Midbrain (tissue), 1 donor: ENCODE measurements around the gene PAX7.
"Not testable (repeated sequence)": the region's sequence is repeated elsewhere in the genome, so short reads cannot be mapped to it uniquely, and the experiment has no call there.

Experiments
- DNase-seq: peaks from one replicate; lab custom pipeline; 2025; lab: John Stamatoyannopoulos, UW

The PAX7 gene

DNA sequence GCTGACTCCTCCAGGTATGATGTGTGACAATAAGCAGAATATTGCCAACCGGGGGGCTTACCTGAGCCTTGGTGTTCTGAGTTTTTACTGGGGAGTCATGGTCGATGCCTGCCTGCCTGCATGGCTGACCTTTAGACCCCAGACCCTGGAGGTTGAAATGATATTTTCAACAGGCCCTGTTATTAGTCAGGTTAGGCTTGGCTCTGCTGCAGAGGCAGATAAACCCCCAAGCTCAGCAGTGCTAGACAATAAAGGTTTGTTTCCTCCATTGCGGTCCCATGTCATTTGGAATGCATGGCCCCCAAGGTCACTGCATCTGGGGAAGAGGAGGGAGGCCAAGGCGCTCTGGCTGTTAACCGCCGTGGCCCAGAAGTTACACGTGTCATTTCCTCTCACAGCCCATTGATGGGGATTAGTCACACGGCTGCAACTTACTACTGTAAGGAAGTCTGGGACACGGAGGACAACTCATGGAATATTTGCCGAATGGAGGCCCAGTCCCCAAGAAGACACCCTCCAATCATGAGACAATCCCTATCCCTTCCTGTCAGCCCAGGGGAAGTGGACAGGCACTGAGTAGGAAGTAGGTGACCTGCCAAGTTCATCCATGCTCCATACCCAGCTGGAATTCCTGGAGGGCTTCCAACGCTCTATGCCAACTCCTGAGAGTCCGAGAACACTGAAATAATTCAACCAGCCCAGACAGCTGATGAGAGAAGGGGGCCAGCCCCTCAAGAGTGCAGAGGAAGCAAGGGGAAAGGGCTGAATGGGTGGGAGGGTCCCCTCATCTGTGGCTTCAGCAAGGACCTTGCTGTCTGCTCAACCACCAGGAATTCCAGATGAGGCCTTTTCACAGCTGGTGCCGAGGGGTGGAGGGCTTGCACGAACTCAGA, 131.5 kb downstream of the PAX7 start:
- no peak for DNase-seq

- DNase-seq: no peak
Measured at GRCh38 chr1:18764362-18764761, 133.7 kb downstream of the PAX7 start.

DNA sequence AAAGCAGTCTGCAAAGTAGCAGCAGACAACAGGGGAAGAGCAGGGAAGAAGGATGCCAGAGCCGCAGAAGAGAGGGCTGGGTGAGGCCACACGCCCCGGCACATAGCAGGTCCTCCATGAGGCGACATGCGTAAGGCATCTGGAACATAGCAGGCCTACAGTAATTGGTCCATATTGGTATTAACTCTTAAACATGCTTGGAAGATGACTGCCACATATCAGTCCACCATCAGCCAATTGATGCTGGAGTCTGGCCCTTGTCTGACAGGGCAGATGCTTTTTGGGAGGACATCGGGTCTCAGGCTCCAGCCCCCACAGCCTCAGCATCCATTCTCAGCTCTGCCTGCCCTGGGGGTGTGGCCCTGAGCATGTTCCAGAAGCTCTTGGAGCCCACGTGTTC, 135.1 kb downstream of the PAX7 start:
- DNase-seq: no peak

GRCh38 chr1:18766328-18766727, 135.7 kb downstream of the PAX7 start:
- no peak for DNase-seq

- not testable (repeated sequence) for DNase-seq
Measured at GRCh38 chr1:18767576-18767975, 136.9 kb downstream of the PAX7 start.

DNA sequence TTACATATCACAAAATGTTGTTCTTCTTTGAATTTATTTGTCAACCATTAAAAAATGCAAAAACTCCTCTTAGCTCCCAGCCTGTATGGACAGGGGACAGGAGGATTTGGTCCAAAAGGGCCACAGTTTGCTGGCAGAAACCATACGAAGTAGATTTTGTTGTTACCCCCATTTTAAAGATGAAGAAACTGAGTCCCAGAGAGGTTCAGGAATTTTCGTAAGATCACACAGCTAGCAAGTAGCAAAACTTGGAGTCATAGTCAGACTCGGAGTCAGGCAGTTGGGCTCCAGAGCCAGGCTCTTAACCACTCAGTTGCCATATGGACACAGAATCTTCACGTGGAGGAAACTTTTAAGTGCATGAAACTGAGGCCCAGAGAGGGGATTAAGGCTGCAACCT, 137.4 kb downstream of the PAX7 start:
- no peak for DNase-seq

GRCh38 chr1:18769140-18769539, 138.5 kb downstream of the PAX7 start:
- DNase-seq: no peak

GRCh38 chr1:18770799-18771198, 140.2 kb downstream of the PAX7 start:
- no peak for DNase-seq

GRCh38 chr1:18773753-18774152, 143.1 kb downstream of the PAX7 start:
- no peak for DNase-seq

DNA sequence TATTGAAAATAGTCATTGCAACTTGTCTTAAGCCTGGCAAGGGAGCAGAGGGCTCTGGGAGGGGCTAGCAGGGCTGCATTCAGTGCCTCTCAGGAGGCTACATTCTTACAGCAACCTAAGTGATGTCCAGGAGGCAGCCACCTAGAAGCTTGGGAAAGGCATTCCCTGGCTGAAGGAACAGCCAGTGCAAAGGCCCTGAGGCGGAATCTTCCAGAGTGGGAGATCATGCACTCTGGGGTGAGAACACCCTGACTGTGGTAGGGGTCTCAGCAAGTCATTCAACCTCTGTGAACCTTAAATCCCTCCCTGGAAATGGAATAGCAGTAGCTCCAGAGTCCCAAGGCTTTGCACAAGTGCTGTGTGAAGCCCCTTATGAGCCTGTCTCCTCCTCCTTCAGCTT, 144.7 kb downstream of the PAX7 start:
- no peak for DNase-seq

DNA sequence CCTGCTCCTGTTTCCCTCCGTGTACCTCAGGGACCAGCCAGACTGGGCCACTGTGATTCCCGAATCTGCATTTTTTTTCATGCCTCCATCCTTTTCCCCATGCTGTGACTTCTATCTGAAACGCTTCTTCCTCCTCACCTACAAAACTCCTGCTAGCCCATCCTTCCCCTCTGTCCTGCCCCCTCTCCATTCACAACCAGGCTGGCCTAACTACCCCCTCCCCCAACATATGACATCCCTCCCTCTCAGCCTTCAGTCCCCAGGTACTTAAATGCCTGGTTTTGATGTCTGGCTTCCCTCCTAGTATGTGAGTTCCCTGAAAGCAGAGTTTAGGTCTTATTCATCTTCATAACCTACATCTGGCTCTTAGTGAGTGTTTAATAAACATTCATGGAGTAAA, 146.1 kb downstream of the PAX7 start:
- DNase-seq: no peak

DNA sequence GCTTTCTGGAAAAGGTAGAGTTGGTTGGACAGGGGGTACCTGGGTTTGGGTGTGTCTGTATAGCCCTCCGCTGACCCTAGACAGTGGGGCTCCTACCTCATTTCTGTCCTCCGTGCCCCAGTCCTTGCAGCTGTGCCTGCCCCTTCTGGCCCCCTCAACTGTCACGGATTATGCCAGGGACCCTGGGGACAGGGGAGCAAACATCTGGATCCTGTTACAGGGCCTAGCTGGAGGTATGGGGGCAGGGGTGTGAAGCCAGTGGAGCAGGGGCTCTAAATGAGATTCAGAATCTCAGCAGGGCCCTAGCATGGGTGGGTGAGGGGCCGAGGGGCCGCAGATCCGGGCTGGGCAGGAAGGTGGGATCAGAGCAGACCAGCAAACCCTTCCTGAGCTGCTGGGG, 147.8 kb downstream of the PAX7 start:
- no peak for DNase-seq

- DNase-seq: no peak
Measured at GRCh38 chr1:18781031-18781430, 150.4 kb downstream of the PAX7 start.

DNA sequence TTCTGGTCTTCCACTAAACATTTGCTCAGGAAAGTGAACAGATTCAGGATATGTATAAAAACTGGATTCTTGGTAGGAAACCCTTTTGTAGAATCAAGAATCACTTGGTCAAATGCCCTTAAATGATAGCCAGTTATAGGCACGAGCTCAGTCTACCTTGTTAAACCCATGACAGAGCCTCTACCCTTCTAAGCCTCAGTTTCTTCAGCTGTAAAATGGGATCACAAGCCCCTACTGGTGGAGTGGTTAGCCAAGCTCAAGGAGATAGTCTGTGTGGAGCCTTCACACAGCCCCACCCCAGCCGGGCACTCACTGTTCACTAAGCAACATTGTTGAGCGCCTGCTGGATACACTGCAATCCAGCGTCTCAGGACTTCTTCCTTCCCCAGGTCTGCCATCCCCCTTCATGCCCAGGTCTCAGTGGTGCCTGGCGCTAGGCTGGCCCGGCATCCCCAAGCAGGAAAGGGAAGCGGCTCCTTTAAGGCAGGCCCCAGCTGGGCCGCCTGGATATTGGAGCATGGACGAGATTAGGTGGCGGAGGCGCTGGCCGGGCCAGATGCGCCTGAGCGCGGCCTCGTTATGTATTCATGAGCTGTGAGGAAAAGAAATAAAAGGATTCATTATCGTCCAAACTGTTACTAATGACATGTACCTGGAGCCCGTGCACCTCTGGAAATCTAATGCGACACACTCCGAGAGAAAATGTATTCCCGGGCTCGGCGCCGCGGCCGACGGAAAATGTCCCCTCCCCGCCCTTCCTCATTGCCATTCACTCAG, 153.2 kb downstream of the PAX7 start:
- no peak for DNase-seq

GRCh38 chr1:18784482-18784831, 153.8 kb downstream of the PAX7 start:
- no peak for DNase-seq

GRCh38 chr1:18786149-18786548, 155.5 kb downstream of the PAX7 start:
- no peak for DNase-seq

GRCh38 chr1:18787825-18788385, 157.3 kb downstream of the PAX7 start:
- no peak for DNase-seq

DNA sequence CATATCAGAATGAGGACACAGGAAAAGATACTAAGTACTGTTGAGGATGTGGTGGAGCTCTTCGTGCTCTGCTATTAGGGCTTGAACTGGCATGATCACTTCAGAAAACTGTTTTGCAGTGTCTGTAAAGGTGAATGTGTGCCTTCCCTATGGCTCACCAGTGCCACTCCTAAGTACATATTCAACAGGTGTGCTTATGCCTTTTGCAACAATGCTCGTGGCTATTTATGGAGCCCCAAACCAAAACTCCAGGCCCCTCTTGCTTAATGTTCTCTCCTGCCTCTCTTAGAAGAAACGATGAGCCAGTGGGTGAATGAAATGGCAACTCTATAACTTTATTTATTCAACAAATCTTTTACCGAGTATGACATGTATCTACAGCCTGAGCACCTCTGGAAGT, 158.6 kb downstream of the PAX7 start:
- DNase-seq: no peak

GRCh38 chr1:18792747-18793146, 162.1 kb downstream of the PAX7 start:
- no peak for DNase-seq

DNA sequence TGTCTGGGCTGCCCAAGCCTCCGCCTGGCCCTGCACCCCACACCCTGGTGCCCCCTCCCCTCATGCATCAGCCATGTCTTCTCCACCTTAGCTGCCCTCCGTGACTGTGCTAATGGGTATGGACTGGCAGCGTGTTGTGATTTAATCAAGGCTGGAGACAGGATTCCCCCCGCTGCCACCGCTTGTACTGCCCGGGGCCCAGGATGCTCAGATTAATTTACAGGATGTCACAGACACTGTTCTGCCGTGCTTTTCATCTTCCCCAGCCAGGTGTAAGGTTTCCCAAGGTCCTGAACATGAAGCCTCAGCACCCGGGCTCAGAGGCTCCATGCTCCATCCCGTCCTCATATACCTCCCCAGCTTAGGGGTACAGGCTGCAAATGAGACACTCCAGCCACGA, 162.5 kb downstream of the PAX7 start:
- DNase-seq: no peak

GRCh38 chr1:18794051-18794450, 163.4 kb downstream of the PAX7 start:
- DNase-seq: no peak

GRCh38 chr1:18794561-18794960, 163.9 kb downstream of the PAX7 start:
- no peak for DNase-seq
